Activated CD8-positive, alpha-beta memory T cell treated with anti-CD3 and anti-CD28 coated beads, Interleukin-2, amount 50 U/mL, for 48 hours (primary cell): ENCODE results near the gene KRT78.
"Not testable (repeated sequence)": the region's sequence is repeated elsewhere in the genome, so short reads cannot be mapped to it uniquely, and the experiment has no call there.

ENCODE experiments used
- DNase-seq: peaks from one replicate; pipeline ENCODE4 v3.0.0-alpha.2; 2020

KRT78 gene

DNA sequence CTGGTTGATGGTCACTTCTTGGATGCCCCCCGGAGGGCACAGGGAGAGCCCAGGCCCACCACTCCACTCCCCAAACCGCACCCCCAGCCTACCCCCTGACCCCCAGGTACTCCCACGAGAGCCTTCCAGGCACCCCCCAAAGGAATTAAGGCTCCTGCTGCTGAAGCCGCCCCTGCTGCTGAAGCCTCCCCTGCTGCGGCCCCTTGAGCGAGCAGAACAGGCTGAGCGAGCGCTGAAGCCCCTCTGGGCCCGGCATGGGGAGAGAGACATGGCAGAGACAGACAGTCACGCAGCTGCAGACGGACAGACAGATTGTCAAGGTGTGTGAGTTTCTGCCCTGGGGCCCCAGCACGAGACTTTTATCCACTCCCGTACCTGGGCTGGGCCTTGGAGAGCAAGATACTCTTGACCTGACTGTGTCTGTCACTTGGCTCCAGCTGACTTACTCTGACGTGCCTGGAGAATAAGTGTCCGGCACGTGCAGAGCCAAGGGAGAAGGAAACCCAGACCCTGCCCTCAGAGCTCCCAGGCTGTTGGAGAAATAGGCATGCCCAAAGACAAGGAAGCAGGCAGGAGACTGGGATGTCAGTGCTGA lies at the start of gene KRT78:
TSS of gene KRT78 (minus strand) at position 334 of the 595 bp plus-strand sequence. CDS start at position 270, 64 bp downstream.
- DNase-seq = no peak

- DNase-seq = no peak
These were observed 47.7 kb upstream of the KRT78 start for GRCh38 chr12:52896190-52897100.

DNA sequence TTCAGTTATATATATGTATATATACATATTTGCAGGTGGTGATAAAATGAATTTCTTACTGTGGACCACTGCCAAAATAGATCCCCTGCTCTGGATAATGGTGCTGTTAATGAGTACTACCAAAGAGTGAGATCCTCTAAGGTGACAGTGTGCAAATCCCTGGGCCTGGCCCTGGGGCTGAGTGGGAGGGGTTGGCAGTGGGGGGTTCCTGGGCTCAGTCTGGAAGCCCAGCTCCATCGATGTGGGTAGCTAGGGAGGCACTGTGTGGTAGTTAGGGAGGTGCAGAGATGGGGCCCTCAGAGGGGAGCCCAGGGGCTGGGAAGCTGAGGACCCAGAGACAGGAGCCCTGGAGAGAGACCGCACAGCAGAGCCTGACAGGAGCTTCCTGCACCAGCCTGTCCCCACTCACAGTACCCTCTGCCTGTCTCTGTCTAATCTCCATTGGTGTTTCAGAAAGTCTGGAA lies 47.0 kb upstream of the KRT78 start:
- DNase-seq = no peak

GRCh38 chr12:52892974-52893373 lies 44.2 kb upstream of the KRT78 start:
- no peak for DNase-seq

- no peak for DNase-seq
These were observed 43.5 kb upstream of the KRT78 start for GRCh38 chr12:52892207-52892852.

DNA sequence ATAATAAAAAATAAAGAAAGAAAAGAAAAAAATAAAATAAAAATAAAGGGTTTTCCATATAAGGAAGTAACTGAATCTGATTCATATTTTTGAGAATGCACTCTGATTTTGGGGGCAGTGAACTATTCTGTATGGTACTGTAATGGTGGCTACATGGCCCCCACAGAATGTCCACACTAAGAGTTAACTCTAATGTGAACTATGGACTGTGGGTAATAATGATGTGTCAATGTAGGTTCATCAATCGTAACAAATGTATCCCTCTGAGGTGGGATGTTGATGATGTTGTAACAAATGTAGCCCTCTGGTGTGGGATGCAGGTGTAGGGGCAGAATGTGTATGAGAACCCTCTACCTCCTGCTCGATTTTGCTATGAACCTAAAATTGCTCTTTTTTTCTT lies 42.2 kb upstream of the KRT78 start:
- no peak for DNase-seq

DNA sequence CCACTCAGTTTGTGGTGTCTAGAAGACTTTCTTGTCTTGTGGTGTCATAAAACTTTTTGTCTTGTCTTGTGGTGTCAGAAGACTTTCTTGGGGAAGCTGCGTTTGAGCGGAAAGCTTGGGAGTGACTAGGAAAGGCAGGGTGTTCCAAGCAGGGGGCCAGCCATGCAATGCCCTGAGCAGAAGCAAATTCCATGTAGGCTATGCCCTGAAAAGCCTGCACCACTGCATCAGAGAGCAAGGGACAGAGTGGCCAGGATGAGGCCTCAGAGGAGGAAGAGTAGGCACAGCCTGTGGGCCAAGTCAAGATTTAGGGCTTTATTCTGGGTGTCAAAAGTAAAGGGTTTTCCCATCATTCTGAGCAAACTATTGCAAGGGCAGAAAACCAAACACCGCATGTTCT lies 41.6 kb upstream of the KRT78 start:
- no peak for DNase-seq

DNA sequence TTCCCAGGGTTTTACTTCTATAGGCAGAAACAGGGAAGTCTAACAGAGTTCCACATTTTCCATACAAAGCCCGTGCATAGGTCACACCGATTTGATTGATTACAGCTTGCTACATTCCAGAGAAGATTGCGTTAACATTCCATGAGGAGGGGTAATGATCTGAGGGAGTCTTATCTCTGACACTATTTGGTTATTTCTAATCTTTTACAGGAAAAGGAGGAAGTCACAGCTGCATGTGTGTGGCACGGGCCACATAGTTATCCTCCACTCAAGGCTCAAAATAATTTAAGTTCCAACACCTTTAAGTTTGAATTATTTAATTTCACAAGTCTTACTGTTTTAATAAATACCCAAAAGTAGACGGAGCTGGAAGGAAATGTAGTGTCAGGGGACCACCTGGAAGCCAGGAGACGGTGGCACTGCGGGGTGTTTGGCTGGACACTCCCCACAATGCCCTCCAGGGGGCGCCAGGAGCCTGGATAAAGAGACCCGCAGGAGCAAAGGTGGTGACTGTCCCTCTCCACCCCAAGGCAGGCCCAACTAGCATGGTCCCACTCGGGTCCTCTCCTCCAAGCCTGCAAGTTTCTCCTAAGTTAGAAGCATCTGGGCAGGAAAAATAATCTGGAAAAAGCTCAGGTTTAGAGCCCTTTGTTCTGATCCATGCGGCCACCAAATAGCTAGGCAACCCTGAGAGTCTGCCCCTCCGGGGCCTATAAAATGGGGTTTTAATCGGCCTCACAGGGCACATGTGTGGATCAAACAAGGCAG lies 35.9 kb upstream of the KRT78 start:
- DNase-seq = peak; percentile 96

DNA sequence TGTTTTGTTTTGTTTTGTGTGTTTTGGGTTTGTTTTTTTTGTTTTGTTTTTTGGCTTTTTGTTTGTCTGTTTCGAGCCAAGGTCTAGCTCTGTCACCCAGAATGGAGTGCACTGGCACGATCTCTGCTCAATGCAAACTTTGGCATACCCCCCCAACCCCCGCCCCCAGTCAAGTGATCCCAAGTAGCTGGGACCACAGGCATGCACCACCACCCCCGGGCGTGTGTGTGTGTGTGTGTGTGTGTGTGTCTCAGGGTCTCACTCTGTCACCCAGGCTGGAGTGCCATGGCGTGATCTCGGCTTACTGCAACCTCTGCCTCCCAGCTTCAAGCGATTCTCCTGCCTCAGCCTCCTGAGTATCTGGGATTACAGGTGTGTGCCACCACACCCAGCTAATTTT lies 31.7 kb upstream of the KRT78 start:
- not testable (repeated sequence) for DNase-seq

GRCh38 chr12:52879394-52880351 lies 30.9 kb upstream of the KRT78 start:
- DNase-seq = peak; percentile 87

DNA sequence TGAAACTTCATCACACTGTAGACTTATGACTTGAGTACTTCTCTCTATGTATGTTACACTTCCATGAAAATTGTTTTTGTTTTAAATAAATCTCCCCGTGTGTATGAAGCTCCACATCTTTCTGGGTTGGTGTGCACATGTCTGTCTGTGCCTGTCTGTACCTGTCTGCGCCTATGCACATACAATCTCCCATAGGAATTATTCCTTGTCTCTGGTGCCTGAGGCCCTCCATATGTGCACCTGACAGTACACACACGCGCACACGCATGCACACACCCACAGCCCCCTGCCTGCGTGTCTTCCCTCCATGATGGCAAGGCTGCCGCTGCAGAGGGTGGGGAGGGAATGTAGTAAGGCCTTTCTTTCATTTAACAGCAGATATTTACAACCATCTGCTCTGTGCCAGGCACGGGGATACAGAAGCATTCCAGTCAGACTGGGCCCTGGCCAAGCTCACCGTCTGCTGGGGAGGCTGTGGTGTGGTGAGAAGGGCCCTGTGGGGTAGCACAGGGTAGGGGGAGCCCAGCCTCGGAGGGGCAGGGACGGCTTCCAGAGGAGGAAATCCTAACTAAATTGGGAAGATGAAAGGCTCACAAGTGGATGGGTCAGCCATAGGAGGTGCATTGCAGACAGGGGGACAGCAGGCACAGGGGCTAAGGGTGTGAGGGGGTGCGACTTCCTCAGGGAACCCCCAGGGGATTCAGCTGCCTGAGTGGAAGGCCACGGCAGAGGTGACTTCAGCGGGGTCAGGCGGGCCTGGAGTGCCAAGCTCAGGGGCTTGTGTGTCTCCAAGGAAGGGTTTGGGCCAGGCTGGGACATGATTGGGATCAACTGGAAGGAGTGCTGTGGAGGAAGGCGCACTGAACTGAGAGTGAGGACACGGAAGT lies 30.0 kb upstream of the KRT78 start:
- no peak for DNase-seq

GRCh38 chr12:52877242-52877641 lies 28.4 kb upstream of the KRT78 start:
- DNase-seq = no peak

DNA sequence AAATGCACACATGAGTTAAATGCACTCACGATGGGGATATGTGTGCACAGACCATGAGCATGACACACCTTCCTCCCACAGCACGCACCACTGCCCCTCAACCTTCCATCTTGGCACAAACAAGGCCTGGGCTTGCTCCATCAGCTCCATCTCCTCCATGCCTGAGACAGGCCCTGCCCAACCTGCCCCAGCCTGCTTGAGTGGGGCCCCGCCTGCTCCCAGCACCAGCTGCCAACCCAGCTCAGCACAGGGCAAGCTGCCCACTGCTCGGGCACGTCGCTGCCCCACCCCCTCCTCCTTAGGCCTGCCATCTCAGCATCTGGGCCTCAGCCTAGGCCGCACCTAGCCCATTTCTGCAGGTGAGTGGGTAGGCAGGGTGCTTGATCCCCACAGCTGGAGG lies 27.6 kb upstream of the KRT78 start:
- DNase-seq = no peak

DNA sequence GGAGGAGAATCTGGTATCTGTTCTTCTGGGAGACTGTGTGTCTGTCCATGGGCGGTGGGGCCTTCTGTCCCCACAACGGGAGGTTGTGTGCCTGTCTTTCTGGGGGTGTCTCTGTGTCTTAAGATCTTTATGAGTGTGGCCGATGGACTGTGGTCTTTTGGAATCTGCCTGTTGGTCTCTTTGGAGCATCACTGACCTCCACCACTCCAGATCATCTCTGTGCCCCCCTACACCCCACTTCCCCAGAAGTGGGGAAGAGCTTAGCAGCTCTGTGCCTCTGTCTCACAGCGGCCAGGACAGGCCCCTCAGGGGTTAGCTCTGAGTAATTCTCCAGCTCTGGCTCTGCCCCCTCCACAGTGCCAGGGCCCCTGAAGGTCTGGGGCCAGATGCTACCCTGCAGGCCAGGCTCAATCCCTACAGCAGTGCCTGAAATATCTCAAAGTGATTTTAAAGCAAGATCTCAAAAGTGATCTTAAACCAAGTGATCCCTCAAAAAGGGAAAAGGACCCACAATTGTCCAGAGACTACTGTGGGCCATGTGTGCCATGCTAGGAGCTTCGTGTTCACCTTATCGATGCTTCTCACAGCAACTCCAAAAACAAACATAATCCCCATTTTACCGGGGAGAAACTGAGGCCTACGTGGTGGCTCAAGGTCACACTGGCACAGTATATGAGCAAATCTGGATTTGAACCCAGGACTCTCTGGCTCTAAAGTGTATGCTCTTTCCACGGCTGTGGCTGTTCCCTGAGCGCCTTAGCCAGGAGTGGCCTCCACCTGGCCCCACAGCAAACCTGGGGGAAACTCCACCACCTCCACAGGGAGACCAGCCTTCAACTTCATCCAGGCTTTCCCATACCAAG lies 26.0 kb upstream of the KRT78 start:
- no peak for DNase-seq

DNA sequence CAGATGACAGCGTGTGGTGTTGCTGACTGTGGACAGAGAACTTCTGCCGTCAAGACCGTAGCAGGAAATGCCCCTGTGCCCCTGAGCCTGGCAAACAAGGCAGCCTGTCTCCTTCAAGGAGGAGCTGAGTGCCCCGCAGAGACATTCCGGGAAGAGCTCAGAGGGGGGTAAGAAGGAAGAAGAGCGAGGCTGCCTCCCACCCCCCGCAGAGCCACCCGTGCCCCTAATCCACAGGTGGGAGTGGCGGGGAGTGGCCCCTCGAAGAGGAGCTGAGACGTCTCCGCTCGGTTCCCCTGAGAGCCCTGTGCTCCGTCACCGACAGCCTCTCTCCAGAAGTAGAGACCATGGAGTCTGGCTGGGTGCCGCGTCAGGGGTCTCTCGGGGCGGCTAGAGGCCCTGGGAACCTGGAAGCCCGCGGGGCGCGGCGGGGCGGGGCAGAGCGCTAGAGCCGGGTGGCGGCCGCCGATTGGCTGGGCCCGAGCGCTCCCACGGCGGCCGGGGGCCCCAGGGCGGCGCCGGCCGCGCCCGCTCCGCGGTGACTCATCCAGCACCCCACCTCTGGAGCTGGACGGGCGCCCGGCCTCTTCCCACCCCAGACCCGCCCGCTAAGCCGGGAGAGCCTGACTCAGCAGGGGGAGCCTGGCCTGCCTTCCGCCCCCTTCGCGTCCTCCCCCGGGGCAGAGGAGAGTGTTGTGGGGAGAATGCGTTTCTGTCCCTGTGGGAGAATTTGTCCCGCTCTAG lies 25.2 kb upstream of the KRT78 start:
- peak; percentile 80 for DNase-seq

DNA sequence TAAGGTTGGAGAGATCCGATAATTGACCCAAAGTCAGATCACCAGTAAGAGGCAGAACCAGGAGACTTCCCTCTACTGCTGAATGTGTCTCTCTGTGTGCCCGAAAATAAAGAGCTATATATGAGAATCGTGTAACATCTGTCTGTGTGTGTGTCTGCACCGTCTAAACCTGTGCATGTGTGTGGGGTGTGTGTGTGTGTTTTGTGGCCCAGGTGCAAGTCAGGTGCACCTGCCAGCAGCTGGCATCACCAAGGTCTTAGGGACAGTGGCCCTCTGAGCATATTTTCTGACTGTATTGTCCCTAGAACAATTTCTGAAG lies 24.7 kb upstream of the KRT78 start:
- DNase-seq = no peak

GRCh38 chr12:52872644-52873389 lies 24.0 kb upstream of the KRT78 start:
- DNase-seq = no peak

DNA sequence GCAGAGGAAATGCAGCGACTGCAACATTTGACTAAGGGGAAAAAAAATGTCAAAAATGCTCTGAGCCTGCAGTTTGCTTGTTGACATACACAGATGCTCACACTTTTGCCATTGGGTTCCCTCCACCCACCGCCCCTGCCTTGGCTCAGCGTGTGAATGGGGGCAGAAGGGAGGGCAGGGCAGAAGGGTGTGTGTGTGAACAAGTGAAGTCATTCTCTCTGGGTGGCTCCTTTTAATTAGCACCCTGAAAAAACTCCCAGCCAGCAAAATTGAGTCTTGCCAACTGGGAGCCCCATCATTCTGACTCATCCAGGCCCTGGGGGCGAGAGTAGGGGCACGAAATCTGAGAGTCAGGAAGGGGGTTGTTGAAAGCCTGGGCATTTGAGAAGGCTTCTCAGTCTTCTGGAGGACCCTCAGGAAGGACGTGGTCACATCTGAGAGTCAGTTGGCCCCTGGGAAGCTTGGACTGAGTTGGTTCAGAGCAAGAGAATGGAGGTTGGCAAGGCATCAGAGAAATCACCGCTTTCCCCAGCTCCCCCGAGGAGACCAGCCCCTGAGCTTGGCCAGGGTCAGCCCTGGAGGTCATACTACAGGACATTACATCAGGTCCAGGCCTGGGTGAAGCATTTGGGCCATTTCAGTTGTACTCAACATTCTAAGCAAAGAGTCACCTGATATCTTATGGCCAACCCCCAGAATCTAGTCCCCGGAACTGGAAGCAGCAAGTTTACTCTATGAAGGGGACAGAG lies 22.7 kb upstream of the KRT78 start:
- no peak for DNase-seq
